HepG2 (cell line): ENCODE results near the gene AKAP8L. TPM values are rescaled to one million over a fixed set of nuclear protein-coding genes. Genes with fewer than 3 reads are reported as not detected.

ENCODE experiments used
- KLF6 ChIP-seq: IDR thresholded peaks from 2 replicates; pipeline ENCODE4 v1.8.0; 2016; ENCODE audit warnings: missing biosample characterization, missing genetic modification reagents
- REST ChIP-seq, 2 experiments: IDR thresholded peaks; 2 replicates each; pipeline ENCODE4 v1.6.1; 2011 to 2012; ENCODE audit warnings: low read length in 2 of 2, borderline replicate concordance in 1 of 2, low read depth in 1 of 2, mild to moderate bottlenecking in 1 of 2, moderate library complexity in 1 of 2
- RFX1 ChIP-seq: fragments of 450-650 bp; IDR thresholded peaks from 2 replicates; pipeline ENCODE4 v1.6.1; 2017
- TEF ChIP-seq: sonication (generic); formaldehyde crosslinking; IDR thresholded peaks from 2 replicates; pipeline ENCODE4 v1.5.0; 2020; ENCODE audit warnings: missing genetic modification reagents
- ZBTB14 ChIP-seq: sonication (generic); formaldehyde crosslinking; IDR thresholded peaks from 2 replicates; pipeline ENCODE4 v1.4.0; 2020; ENCODE audit warnings: missing genetic modification reagents
- ZNF10 ChIP-seq: sonication (generic); formaldehyde crosslinking; IDR thresholded peaks from 2 replicates; pipeline ENCODE4 v1.4.0; 2020; ENCODE audit warnings: mild to moderate bottlenecking, low read depth, missing genetic modification reagents, borderline replicate concordance
- ZNF567 ChIP-seq: sonication (generic); formaldehyde crosslinking; IDR thresholded peaks from 2 replicates; pipeline ENCODE4 v1.8.1; 2023; ENCODE audit warnings: mild to moderate bottlenecking, missing genetic modification reagents, borderline replicate concordance
- ZNF574 ChIP-seq: sonication (generic); formaldehyde crosslinking; IDR thresholded peaks from 2 replicates; pipeline ENCODE4 v1.4.0; 2020; ENCODE audit warnings: missing genetic modification reagents
- ZNF646 ChIP-seq: sonication (generic); formaldehyde crosslinking; IDR thresholded peaks from 2 replicates; pipeline ENCODE4 v1.9.0; 2021; ENCODE audit warnings: mild to moderate bottlenecking, missing genetic modification reagents
- ZNF766 ChIP-seq: sonication (generic); formaldehyde crosslinking; IDR thresholded peaks from 2 replicates; pipeline ENCODE4 v1.5.0; 2020; ENCODE audit warnings: missing genetic modification reagents, borderline replicate concordance
- polyA plus RNA-seq, 8 experiments: library from polyadenylated mRNA; depleted of rRNA in 3 of 8; stranded (reverse) in 7 of 8; unstranded in 1 of 8; fragments of >200 nt; fragmentation: Illumina TruSeq in 4 of 8; extraction: Trizol in 4 of 8; gene quantifications; 2 replicates each; pipeline versions ENCODE4 v1.2.1 to v1.2.3, GENCODE V29; 2011 to 2016; ENCODE audit warnings: low read depth in 4 of 8, missing spikeins in 1 of 8, mixed read lengths in 1 of 8; ENCODE audit not compliant: insufficient read depth in 1 of 8
- total RNA-seq, 5 experiments: library from RNA; depleted of rRNA; stranded (reverse); fragments of >200 nt; fragmentation: Illumina TruSeq; extraction: Trizol; gene quantifications; 2 replicates each; pipeline ENCODE4 v1.2.3, GENCODE V29; 2016; ENCODE audit warnings: low read depth in 1 of 5

The AKAP8L gene
- total and polyA plus RNA-seq, 2 of the 13 experiments (the other 11 are each of a cell fraction or from before 2014, with no cell fraction given): 48.2 to 49.6 TPM

GRCh38 chr19:15418579-15419412 lies at the start of gene AKAP8L (continued):
- TF ChIP-seq REST (IDR thresholded peaks at IDR 0.05; ENCODE audit: borderline replicate concordance in 1 of 2, low read depth in 1 of 2, low read length in 2 of 2) (no peak; a peak in 1 of 4 replicates), ZBTB14 (no peak), RFX1 (no peak), ZNF646 (CRISPR knock-in tag) (no peak), KLF6 (no peak), TEF (CRISPR knock-in tag) (no peak), ZNF567 (0 out of 2 replicates have a peak, but pooled peaks have one; percentile 38), ZNF574 (CRISPR knock-in tag) (peak; percentile 65), ZNF10 (CRISPR knock-in tag) (no peak), ZNF766 (CRISPR knock-in tag) (no peak)
